HG03432 (cell line): ENCODE measurements around the gene NDUFA7.
"Not testable (repeated sequence)": the region's sequence is repeated elsewhere in the genome, so short reads cannot be mapped to it uniquely, and the experiment has no call there.

ENCODE experiments used
- ATAC-seq: cut with Tn5 transposase; IDR thresholded peaks from one replicate; pipeline ENCODE4 v1.9.1; 2021; ENCODE audit warnings: mild to moderate bottlenecking, moderate library complexity; ENCODE audit not compliant: unreplicated experiment

The NDUFA7 gene

GRCh38 chr19:8269724-8270123, 51.5 kb downstream of the NDUFA7 start:
- ATAC-seq, result no peak

- ATAC-seq, result no peak
Measured at GRCh38 chr19:8265872-8266271, 55.3 kb downstream of the NDUFA7 start.

GRCh38 chr19:8264248-8264647, 56.9 kb downstream of the NDUFA7 start:
- not testable (repeated sequence) for ATAC-seq

GRCh38 chr19:8262431-8262830, 58.7 kb downstream of the NDUFA7 start:
- no peak for ATAC-seq

- no peak for ATAC-seq
Measured at GRCh38 chr19:8261881-8262280, 59.3 kb downstream of the NDUFA7 start.

- no peak for ATAC-seq
Measured at GRCh38 chr19:8261347-8261746, 59.8 kb downstream of the NDUFA7 start.
